Right lobe of liver (tissue), 6 donors: ENCODE results near the gene CCL17. TPM values are rescaled to one million over a fixed set of nuclear protein-coding genes. Genes with fewer than 3 reads are reported as not detected.

Experiments used
- ATAC-seq, 4 donors: fragments of 200-7000 bp; cut with Tn5 transposase; one replicate each; pipeline ENCODE4 v1.9.1; 2020; ENCODE audit warnings: mild to moderate bottlenecking in 4 of 4, moderate library complexity in 4 of 4
- DNase-seq, 3 donors: peaks; one replicate each; pipeline ENCODE4 v3.0.0-alpha.2; 2020
- H3K27ac ChIP-seq, 3 donors: fragments of 200-600 bp; one replicate each; pipeline ENCODE4 v1.8.0; 2022
- H3K27me3 ChIP-seq, 2 donors: fragments of 200-600 bp; one replicate each; pipeline ENCODE4 v1.8.0; 2022
- H3K36me3 ChIP-seq, 4 donors: fragments of 200-600 bp; sonication (generic) in 1 of 4; one replicate each; pipeline versions ENCODE4 v1.5.1 to v1.8.0; 2017 to 2022; ENCODE audit warnings: control low read depth in 1 of 4
- H3K4me1 ChIP-seq, 4 donors: fragments of 200-600 bp; sonication (generic) in 1 of 4; one replicate each; pipeline versions ENCODE4 v1.5.1 to v1.8.0; 2017 to 2022; ENCODE audit warnings: control low read depth in 1 of 4
- H3K4me3 ChIP-seq, 3 donors: fragments of 200-600 bp; one replicate each; pipeline ENCODE4 v1.8.0; 2022
- H3K9me3 ChIP-seq, 4 donors: fragments of 200-600 bp; sonication (generic) in 1 of 4; one replicate each; pipeline versions ENCODE4 v1.5.1 to v1.8.0; 2017 to 2022; ENCODE audit warnings: control low read depth in 1 of 4
- POLR2A ChIP-seq: fragments of 450-650 bp; IDR thresholded peaks from one replicate; pipeline ENCODE4 v1.6.1; 2017; ENCODE audit warnings: antibody characterized with exemption, mild to moderate bottlenecking
- WGBS: methylation state at CpG from one replicate; pipeline ENCODE4 v1.1.6; 2018; ENCODE audit warnings: low coverage, low lambda C conversion rate; ENCODE audit not compliant: insufficient coverage; ENCODE audit errors: missing lambda C conversion rate; 5-methylcytosine and 5-hydroxymethylcytosine counted together
- intact Hi-C, 2 donors: fragments of 100-400 bp; cut with DNase I; formaldehyde crosslinking; loops; one replicate each; pipeline versions ENCODE4 v1.11.2 to v1.14.1; 2022
- total RNA-seq, 6 experiments: library from RNA; depleted of rRNA in 2 of 6; stranded (reverse); fragments of >200 nt in 2 of 6; fragmentation: NEBNext Ultra II Directional in 3 of 6; extraction: Animal tissue kit (Norgen Biotek cat#: 25700) in 3 of 6; gene quantifications; one replicate each; pipeline versions ENCODE4 v1.1.0 to v1.2.4, GENCODE V29; 2016 to 2023
- TF ChIP-seq, protein P1 (sequence below), 4 donors: fragments of 200-600 bp in 3 of 4; fragments of 450-650 bp in 1 of 4; IDR thresholded peaks; one replicate each; pipeline versions ENCODE4 v1.5.1 to v1.8.0; 2016 to 2022; ENCODE audit warnings: antibody characterized with exemption in 4 of 4, mild to moderate bottlenecking in 2 of 4
- donor health status: DM: no; HTN: yes; CAD: no.
- donor health status: DM: no; HTN: no; CAD: no.
- donor health status: DM: no; HTN: no; CAD: no.
- donor health status: DM: no; HTN: yes; CAD: no.
- donor health status: DM: no; HTN: yes; CAD: no.

Gene CCL17
- total RNA-seq, 6 experiments from 2014 or later: not detected

DNA sequence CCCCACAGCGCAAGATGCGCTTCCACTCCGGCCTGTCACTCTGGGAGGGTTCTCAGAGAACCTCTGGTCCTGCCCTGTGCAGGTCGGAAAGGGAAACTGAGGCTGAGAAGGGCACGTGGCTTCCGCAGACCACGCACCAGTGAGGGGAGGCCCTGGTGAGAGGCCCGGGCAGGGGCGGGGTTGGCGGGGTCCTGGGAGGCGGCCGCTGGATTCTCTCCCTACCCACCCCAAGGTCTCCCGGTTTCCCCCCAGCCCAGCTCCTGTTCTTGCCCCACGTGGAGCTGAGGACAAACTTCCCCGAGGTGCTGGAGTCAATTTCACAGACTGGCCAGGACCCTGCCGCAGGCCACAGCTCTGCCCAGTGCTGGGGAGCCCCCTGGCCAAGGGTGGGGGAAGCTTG is 11.5 kb downstream of the CCL17 start:
- WGBS: no CpG with 5 or more reads among the region's 16 CpGs
- Histone ChIP-seq H3K27ac (no peak overlapping the region), H3K4me3 (no peak overlapping the region), H3K36me3 (no peaks in the 10 kb centered on the region), H3K4me1 (peaks cover 0 to 21% (median 8%) of the 10 kb centered on the region in 4 donors), H3K9me3 (no peaks in the 10 kb centered on the region), H3K27me3 (no peaks in the 10 kb centered on the region)
- DNase-seq (peak in 1 of 3 donors; percentile 54), ATAC-seq (no peak)
- TF ChIP-seq POLR2A: no peak
- TF ChIP-seq, protein P1, sequence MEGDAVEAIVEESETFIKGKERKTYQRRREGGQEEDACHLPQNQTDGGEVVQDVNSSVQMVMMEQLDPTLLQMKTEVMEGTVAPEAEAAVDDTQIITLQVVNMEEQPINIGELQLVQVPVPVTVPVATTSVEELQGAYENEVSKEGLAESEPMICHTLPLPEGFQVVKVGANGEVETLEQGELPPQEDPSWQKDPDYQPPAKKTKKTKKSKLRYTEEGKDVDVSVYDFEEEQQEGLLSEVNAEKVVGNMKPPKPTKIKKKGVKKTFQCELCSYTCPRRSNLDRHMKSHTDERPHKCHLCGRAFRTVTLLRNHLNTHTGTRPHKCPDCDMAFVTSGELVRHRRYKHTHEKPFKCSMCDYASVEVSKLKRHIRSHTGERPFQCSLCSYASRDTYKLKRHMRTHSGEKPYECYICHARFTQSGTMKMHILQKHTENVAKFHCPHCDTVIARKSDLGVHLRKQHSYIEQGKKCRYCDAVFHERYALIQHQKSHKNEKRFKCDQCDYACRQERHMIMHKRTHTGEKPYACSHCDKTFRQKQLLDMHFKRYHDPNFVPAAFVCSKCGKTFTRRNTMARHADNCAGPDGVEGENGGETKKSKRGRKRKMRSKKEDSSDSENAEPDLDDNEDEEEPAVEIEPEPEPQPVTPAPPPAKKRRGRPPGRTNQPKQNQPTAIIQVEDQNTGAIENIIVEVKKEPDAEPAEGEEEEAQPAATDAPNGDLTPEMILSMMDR (IDR thresholded peaks at IDR 0.05): no peak
- intact Hi-C loops: loop anchor here in 1 of 2 donors (5.0 kb wide), 1 partner anchor 114 kb away; no protein-coding TSS in a partner anchor

- ATAC-seq (no peak), DNase-seq (no peak)
- intact Hi-C loops: loop anchor here in 1 of 2 donors (5.0 kb wide), 1 partner anchor 117 kb away; no protein-coding TSS in a partner anchor
- TF ChIP-seq, protein P1 (IDR thresholded peaks at IDR 0.05): no peak
- TF ChIP-seq POLR2A: no peak
- no peaks in the 10 kb centered on the region for H3K27me3 ChIP-seq
- peaks cover 0 to 21% (median 8%) of the 10 kb centered on the region in 4 donors for H3K4me1 ChIP-seq
- 69% methylated on average over 2 of the region's 6 CpGs for WGBS
- H3K4me3 ChIP-seq: no peak overlapping the region
- H3K27ac ChIP-seq: peak overlapping the region in 1 of 3 donors; percentile 77
- H3K9me3 ChIP-seq: no peaks in the 10 kb centered on the region
- H3K36me3 ChIP-seq: no peaks in the 10 kb centered on the region
Observed at GRCh38 chr16:57419506-57419905, 14.9 kb downstream of the CCL17 start.

DNA sequence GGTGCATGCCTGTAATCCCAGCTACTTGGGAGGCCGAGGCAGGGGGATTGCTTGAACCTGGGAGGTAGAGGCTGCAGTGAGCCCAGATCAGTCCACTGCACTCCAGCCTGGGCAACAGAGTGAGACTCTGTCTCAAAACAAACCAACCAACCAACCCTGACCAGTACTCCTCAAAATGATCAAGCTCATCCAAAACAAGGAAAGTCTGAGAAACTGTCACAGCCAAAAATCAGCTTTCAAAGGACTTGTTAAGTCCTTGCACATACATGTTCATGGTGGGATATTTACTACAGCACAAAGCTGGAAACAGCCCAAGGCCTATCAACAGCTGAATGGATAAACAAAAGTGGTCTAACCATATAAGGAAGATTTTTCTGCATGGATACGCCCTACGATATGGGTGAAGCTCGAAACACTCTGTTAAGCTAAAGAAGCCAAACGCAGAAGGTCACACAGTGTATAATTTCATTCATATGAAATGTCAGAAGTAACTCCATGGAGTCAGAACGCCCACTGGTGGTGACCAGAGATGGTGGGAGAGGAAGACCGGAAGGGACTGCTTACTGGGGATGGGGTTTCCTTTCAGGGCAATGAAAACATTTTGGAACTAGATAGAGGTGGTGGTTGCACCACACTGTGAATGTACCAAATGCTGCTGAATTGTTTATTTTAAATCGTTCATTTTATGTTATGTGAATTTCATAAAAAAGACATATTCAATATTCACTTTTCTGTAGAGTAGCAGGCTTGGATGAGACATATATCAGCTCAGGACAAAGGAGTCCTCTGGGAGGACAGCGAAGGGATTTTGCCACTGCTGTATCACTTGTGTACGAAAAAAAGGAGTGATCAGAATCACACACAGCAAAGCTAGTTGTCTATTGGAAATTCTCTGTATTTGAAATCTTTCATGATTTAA is 17.7 kb downstream of the CCL17 start:
- DNase-seq: no peak
- ATAC-seq: peak in 2 of 4 donors; percentile 36 to 43
- intact Hi-C loops: loop anchor here (5.0 to 10.0 kb wide), 2 partner anchors 93 to 95 kb away; no protein-coding TSS in a partner anchor
- no peak overlapping the region for H3K4me3 ChIP-seq
- TF ChIP-seq, protein P1 (IDR thresholded peaks at IDR 0.05): peak; percentile 46 to 62 (median 58)
- TF ChIP-seq POLR2A: no peak
- peaks cover 0 to 16% (median 6%) of the 10 kb centered on the region in 4 donors for H3K4me1 ChIP-seq
- WGBS: 43% methylated on average over 9 of the region's 10 CpGs
- peaks cover 0 to 6% (median 0%) of the 10 kb centered on the region in 4 donors for H3K36me3 ChIP-seq
- H3K27me3 ChIP-seq: no peaks in the 10 kb centered on the region
- H3K27ac ChIP-seq: no peak overlapping the region
- H3K9me3 ChIP-seq: no peaks in the 10 kb centered on the region

DNA sequence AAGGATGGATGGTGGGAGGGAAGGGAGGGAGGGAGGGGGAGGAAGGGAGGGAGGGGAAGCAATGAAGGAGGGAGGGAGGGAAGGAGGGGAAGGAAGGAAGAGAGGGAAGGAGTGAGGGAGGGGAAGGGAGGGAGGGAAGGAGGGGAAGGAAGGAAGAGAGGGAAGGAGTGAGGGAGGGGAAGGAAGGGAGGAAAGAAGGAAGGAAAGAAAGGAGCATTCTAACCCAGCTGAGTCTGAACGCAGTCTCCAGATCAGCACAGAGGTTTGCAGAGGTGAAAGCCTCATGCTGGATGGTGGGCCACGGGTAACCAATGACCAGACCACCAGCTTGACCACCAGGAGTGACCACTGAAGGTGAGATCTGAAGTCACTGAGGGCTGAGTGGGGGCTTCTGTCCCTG is 18.6 kb downstream of the CCL17 start:
- no peaks in the 10 kb centered on the region for H3K27me3 ChIP-seq
- H3K9me3 ChIP-seq: no peaks in the 10 kb centered on the region
- peaks cover 0 to 9% (median 3%) of the 10 kb centered on the region in 4 donors for H3K4me1 ChIP-seq
- intact Hi-C loops: loop anchor here (5.0 to 10.0 kb wide), 2 partner anchors 92 to 94 kb away; no protein-coding TSS in a partner anchor
- H3K27ac ChIP-seq: no peak overlapping the region
- WGBS: 58% methylated on average over 2 of the region's 2 CpGs
- H3K36me3 ChIP-seq: peaks cover 0 to 6% (median 2%) of the 10 kb centered on the region in 4 donors
- no peak overlapping the region for H3K4me3 ChIP-seq
- TF ChIP-seq POLR2A: no peak
- TF ChIP-seq, protein P1 (IDR thresholded peaks at IDR 0.05): no peak
- ATAC-seq (no peak), DNase-seq (no peak)
